KMS-11 (cell line): ENCODE results near the gene NAA15.

ENCODE experiments used
- H2AFZ ChIP-seq: fragments of 200-600 bp; sonication (generic); 2 replicates; pipeline ENCODE4 v1.6.1; 2016; ENCODE audit warnings: antibody characterized with exemption, mixed run types, low read depth
- H3K27ac ChIP-seq: fragments of 200-600 bp; sonication (generic); 2 replicates; pipeline ENCODE4 v1.6.1; 2016; ENCODE audit warnings: mild to moderate bottlenecking, mixed run types
- H3K27me3 ChIP-seq: fragments of 200-600 bp; sonication (generic); 2 replicates; pipeline ENCODE4 v1.6.1; 2017; ENCODE audit warnings: mild to moderate bottlenecking, low read depth, mixed run types, moderate library complexity; ENCODE audit not compliant: insufficient read depth
- H3K36me3 ChIP-seq: fragments of 200-600 bp; sonication (generic); 2 replicates; pipeline ENCODE4 v1.6.1; 2017; ENCODE audit warnings: mild to moderate bottlenecking, mixed run types; ENCODE audit not compliant: insufficient read depth
- H3K4me1 ChIP-seq: fragments of 200-600 bp; sonication (generic); 2 replicates; pipeline ENCODE4 v1.6.1; 2016; ENCODE audit warnings: mild to moderate bottlenecking, low read depth, mixed run types; ENCODE audit not compliant: poor library complexity, severe bottlenecking
- H3K4me2 ChIP-seq: fragments of 200-600 bp; sonication (generic); 2 replicates; pipeline ENCODE4 v1.7.0; 2016; ENCODE audit warnings: mild to moderate bottlenecking, mixed run types
- H3K4me3 ChIP-seq: fragments of 200-600 bp; sonication (generic); IDR thresholded peaks from 2 replicates; pipeline ENCODE4 v1.6.1; 2017; ENCODE audit warnings: low read depth, low read length, mixed read lengths; ENCODE audit not compliant: insufficient read depth
- H3K79me2 ChIP-seq: fragments of 200-600 bp; sonication (generic); 2 replicates; pipeline ENCODE4 v1.6.1; 2016; ENCODE audit warnings: low read depth, mixed run types; ENCODE audit not compliant: insufficient read depth
- H3K9ac ChIP-seq: fragments of 200-600 bp; sonication (generic); 2 replicates; pipeline ENCODE4 v1.6.1; 2016; ENCODE audit warnings: mild to moderate bottlenecking, mixed run types
- H4K20me1 ChIP-seq: fragments of 200-600 bp; sonication (generic); 2 replicates; pipeline ENCODE4 v1.6.1; 2016; ENCODE audit warnings: mild to moderate bottlenecking, mixed run types; ENCODE audit not compliant: insufficient read depth
- TF ChIP-seq, protein P1 (sequence below): fragments of 200-600 bp; sonication (generic); conservative IDR thresholded peaks from 2 replicates; pipeline ENCODE4 v1.6.1; 2017; ENCODE audit warnings: low read depth, mild to moderate bottlenecking, antibody characterized with exemption, low read length, moderate library complexity, mixed read lengths

NAA15 gene

DNA sequence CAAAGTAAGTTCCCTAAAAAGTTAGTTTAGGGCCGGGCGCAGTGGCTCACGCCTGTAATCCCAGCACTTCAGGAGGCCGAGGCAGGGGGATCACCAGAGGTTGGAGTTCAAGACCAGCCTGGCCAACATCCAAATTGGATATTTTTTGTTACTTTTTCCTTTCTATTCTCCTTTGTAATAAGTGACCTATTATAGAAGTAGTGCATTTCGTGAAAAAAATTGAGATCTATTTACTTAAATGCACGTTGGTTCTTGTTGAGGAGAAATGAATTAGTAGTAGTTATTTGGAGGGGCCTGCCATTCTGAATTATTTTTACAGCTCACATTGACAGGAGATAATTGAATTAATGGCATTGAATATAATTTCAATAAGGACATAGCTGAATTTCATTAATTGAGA is 23.3 kb downstream of the NAA15 start:
- H4K20me1 ChIP-seq = peaks cover 35% of the 10 kb centered on the region
- H3K27me3 ChIP-seq = no peaks in the 10 kb centered on the region

DNA sequence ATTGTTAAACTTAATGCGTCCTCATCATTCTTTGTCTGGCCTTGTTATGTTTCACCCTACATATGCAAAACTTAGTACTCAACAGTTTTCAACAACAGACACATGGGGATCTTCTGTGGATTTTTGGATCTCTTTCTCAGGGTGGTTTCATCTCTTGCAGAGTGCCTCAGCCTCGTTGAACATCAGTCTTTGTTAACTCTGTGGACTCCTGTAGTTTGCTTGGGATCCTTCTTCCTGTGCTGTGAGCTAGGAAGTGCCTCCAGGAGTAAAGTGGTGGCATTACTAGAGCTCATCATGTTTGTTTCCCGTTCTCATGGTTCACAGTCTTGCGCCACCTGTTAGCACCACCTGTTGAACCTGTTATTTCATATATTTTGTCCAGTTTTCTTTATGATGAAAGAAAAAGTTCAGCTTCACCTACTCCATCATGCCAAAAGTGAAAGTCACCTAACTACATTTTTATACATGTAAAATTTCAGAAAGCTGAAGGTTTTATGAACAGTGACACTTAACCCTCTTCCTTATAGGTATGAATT is 28.4 kb downstream of the NAA15 start:
- no peaks in the 10 kb centered on the region for H3K27me3 ChIP-seq
- H3K27ac ChIP-seq = no peak overlapping the region
- no peak overlapping the region for H3K9ac ChIP-seq
- TF ChIP-seq, protein P1, sequence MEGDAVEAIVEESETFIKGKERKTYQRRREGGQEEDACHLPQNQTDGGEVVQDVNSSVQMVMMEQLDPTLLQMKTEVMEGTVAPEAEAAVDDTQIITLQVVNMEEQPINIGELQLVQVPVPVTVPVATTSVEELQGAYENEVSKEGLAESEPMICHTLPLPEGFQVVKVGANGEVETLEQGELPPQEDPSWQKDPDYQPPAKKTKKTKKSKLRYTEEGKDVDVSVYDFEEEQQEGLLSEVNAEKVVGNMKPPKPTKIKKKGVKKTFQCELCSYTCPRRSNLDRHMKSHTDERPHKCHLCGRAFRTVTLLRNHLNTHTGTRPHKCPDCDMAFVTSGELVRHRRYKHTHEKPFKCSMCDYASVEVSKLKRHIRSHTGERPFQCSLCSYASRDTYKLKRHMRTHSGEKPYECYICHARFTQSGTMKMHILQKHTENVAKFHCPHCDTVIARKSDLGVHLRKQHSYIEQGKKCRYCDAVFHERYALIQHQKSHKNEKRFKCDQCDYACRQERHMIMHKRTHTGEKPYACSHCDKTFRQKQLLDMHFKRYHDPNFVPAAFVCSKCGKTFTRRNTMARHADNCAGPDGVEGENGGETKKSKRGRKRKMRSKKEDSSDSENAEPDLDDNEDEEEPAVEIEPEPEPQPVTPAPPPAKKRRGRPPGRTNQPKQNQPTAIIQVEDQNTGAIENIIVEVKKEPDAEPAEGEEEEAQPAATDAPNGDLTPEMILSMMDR = no peak
- H3K36me3 ChIP-seq = 0 out of 2 replicates have a peak, but pooled peaks cover 4% of the 10 kb centered on the region
- peaks cover 53% of the 10 kb centered on the region for H4K20me1 ChIP-seq
- no peak overlapping the region for H2AFZ ChIP-seq
- H3K4me3 ChIP-seq = no peak overlapping the region
- H3K4me2 ChIP-seq = no peak overlapping the region
- peaks cover 100% of the 10 kb centered on the region for H3K79me2 ChIP-seq
- H3K4me1 ChIP-seq = peaks cover 36% of the 10 kb centered on the region

More for the DNA sequence above, 23.3 kb downstream of the NAA15 start:
- H3K4me2 ChIP-seq = no peak overlapping the region
- TF ChIP-seq, protein P1 = no peak
- no peak overlapping the region for H3K4me3 ChIP-seq
- H3K79me2 ChIP-seq = peaks cover 100% of the 10 kb centered on the region
- no peak overlapping the region for H3K9ac ChIP-seq
- no peak overlapping the region for H3K27ac ChIP-seq
- no peaks in the 10 kb centered on the region for H3K36me3 ChIP-seq
- no peak overlapping the region for H2AFZ ChIP-seq
- H3K4me1 ChIP-seq = peaks cover 52% of the 10 kb centered on the region

DNA sequence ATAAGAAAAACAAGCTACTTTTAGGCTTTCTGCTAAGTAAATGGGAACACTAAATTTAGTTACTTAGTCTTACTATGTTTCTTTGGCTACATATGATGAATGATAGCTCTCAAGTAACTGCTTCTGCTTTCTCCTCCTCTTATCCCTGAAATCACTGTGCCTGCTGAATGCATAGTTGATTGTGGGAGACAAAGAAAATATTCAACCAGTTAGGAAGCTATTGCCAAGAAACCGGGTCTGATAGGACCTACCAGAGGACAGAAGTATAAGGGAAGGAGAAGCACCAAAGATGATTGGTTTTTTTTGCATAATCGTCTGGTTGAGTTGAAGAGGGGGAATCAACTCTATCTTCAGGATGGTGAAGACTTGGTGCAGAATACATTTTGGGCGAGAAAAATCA is 29.0 kb downstream of the NAA15 start:
- Histone ChIP-seq H3K4me2 (no peak overlapping the region), H3K36me3 (peaks cover 6% of the 10 kb centered on the region; the same call in 1 of the 2 replicates), H3K9ac (no peak overlapping the region), H2AFZ (no peak overlapping the region), H3K27ac (no peak overlapping the region), H4K20me1 (peaks cover 53% of the 10 kb centered on the region), H3K79me2 (peaks cover 99% of the 10 kb centered on the region), H3K27me3 (no peaks in the 10 kb centered on the region), H3K4me1 (peaks cover 41% of the 10 kb centered on the region), H3K4me3 (no peak overlapping the region)
- TF ChIP-seq, protein P1 = no peak

DNA sequence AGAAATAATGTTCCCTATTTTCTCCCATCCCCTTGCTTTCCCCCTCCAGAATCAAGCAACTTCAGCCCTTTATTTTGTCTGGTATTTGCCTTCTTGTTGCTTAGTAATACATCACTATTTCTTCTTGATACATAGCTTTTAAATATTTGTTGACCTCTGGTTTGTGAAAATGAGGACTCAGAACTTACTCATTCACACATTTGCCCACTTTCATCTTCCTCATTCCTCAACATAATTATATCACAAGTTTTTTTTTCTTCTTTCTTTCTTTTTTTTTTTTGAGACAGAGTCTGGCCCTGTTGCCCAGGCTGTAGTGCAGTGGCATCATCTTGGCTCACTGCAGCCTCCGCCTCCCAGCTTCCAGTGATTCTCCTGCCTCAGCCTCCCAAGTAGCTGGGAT is 29.9 kb downstream of the NAA15 start:
- H3K36me3 ChIP-seq = peaks cover 13% of the 10 kb centered on the region; the same call in 1 of the 2 replicates

More for the DNA sequence above, 29.9 kb downstream of the NAA15 start:
- no peak overlapping the region for H3K4me2 ChIP-seq
- peaks cover 98% of the 10 kb centered on the region for H3K79me2 ChIP-seq
- H3K4me3 ChIP-seq = no peak overlapping the region
- H4K20me1 ChIP-seq = peaks cover 45% of the 10 kb centered on the region
- no peak overlapping the region for H2AFZ ChIP-seq
- no peak overlapping the region for H3K9ac ChIP-seq
- H3K4me1 ChIP-seq = peaks cover 46% of the 10 kb centered on the region
- no peak overlapping the region for H3K27ac ChIP-seq
- TF ChIP-seq, protein P1 = no peak
- H3K27me3 ChIP-seq = no peaks in the 10 kb centered on the region
